Loucy (cell line): ENCODE data around the gene CAMK1G.

Experiments used
- H2AFZ ChIP-seq: fragments of 200-600 bp; sonication (generic); 2 replicates; pipeline ENCODE4 v1.6.0; 2016; ENCODE audit warnings: antibody characterized with exemption, mild to moderate bottlenecking, low read length, moderate library complexity
- H3F3A ChIP-seq: fragments of 200-600 bp; 2 replicates; pipeline ENCODE4 v1.6.0; 2016; ENCODE audit warnings: antibody characterized with exemption, low read depth, mild to moderate bottlenecking
- H3K27me3 ChIP-seq: fragments of 200-600 bp; sonication (generic); 2 replicates; pipeline ENCODE4 v1.6.1; 2014; ENCODE audit warnings: low read length, mild to moderate bottlenecking; ENCODE audit not compliant: insufficient read depth, poor library complexity, severe bottlenecking
- H3K36me3 ChIP-seq: fragments of 200-600 bp; sonication (generic); 2 replicates; pipeline ENCODE4 v1.6.1; 2016; ENCODE audit warnings: low read length; ENCODE audit not compliant: insufficient read depth
- H3K4me1 ChIP-seq: fragments of 200-600 bp; sonication (generic); 2 replicates; pipeline ENCODE4 v1.5.1; 2014; ENCODE audit warnings: low read length, mild to moderate bottlenecking; ENCODE audit not compliant: insufficient read depth, poor library complexity, severe bottlenecking
- H3K4me2 ChIP-seq: fragments of 200-600 bp; sonication (generic); 2 replicates; pipeline ENCODE4 v1.6.0; 2014; ENCODE audit warnings: antibody characterized with exemption, low read length, low read depth, mild to moderate bottlenecking; ENCODE audit not compliant: poor library complexity, severe bottlenecking
- H3K4me3 ChIP-seq: fragments of 200-600 bp; sonication (generic); 2 replicates; pipeline ENCODE4 v1.5.1; 2014; ENCODE audit warnings: low read length, mild to moderate bottlenecking, mixed read lengths; ENCODE audit not compliant: poor library complexity, severe bottlenecking
- H3K79me2 ChIP-seq: fragments of 200-600 bp; sonication (generic); 2 replicates; pipeline ENCODE4 v1.6.1; 2014; ENCODE audit warnings: low read length; ENCODE audit not compliant: insufficient read depth
- H3K9ac ChIP-seq: fragments of 200-600 bp; sonication (generic); 2 replicates; pipeline ENCODE4 v1.6.0; 2014; ENCODE audit warnings: mild to moderate bottlenecking, low read depth, low read length, moderate library complexity; ENCODE audit not compliant: poor library complexity, severe bottlenecking
- H3K9me2 ChIP-seq: fragments of 200-600 bp; sonication (generic); replicated peaks from 2 replicates; pipeline ENCODE4 v1.6.1; 2016; ENCODE audit warnings: low read depth, low read length, mixed read lengths
- H3K9me3 ChIP-seq: fragments of 200-600 bp; sonication (generic); 2 replicates; pipeline ENCODE4 v1.6.1; 2014; ENCODE audit warnings: mild to moderate bottlenecking, antibody characterized with exemption, low read length, low read depth; ENCODE audit not compliant: insufficient read depth
- H4K20me1 ChIP-seq: fragments of 200-600 bp; sonication (generic); 2 replicates; pipeline ENCODE4 v1.6.0; 2014; ENCODE audit warnings: antibody characterized with exemption, low read length, mild to moderate bottlenecking; ENCODE audit not compliant: insufficient read depth, poor library complexity, severe bottlenecking
- EZH2phosphoT487 ChIP-seq: fragments of 200-600 bp; IDR thresholded peaks from 2 replicates; pipeline ENCODE4 v1.6.1; 2018; ENCODE audit warnings: antibody characterized with exemption, mild to moderate bottlenecking, moderate library complexity, borderline replicate concordance
- TF ChIP-seq, protein P1 (sequence below): fragments of 200-600 bp; sonication (generic); conservative IDR thresholded peaks from 2 replicates; pipeline ENCODE4 v1.5.1; 2014; ENCODE audit warnings: mild to moderate bottlenecking, antibody characterized with exemption, low read length

Gene CAMK1G

GRCh38 chr1:209552406-209553264 lies 30.9 kb upstream of the CAMK1G start:
- no peak overlapping the region for H3K4me3 ChIP-seq
- no peaks in the 10 kb centered on the region for H3F3A ChIP-seq
- no peak overlapping the region for H3K9ac ChIP-seq
- no peak overlapping the region for H3K4me2 ChIP-seq
- H3K36me3 ChIP-seq: no peaks in the 10 kb centered on the region
- no peaks in the 10 kb centered on the region for H3K9me2 ChIP-seq
- H3K9me3 ChIP-seq: no peaks in the 10 kb centered on the region
- H4K20me1 ChIP-seq: no peaks in the 10 kb centered on the region
- no peak for TF ChIP-seq EZH2phosphoT487
- TF ChIP-seq, protein P1, sequence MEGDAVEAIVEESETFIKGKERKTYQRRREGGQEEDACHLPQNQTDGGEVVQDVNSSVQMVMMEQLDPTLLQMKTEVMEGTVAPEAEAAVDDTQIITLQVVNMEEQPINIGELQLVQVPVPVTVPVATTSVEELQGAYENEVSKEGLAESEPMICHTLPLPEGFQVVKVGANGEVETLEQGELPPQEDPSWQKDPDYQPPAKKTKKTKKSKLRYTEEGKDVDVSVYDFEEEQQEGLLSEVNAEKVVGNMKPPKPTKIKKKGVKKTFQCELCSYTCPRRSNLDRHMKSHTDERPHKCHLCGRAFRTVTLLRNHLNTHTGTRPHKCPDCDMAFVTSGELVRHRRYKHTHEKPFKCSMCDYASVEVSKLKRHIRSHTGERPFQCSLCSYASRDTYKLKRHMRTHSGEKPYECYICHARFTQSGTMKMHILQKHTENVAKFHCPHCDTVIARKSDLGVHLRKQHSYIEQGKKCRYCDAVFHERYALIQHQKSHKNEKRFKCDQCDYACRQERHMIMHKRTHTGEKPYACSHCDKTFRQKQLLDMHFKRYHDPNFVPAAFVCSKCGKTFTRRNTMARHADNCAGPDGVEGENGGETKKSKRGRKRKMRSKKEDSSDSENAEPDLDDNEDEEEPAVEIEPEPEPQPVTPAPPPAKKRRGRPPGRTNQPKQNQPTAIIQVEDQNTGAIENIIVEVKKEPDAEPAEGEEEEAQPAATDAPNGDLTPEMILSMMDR: no peak
- no peaks in the 10 kb centered on the region for H3K4me1 ChIP-seq
- no peak overlapping the region for H2AFZ ChIP-seq
- no peaks in the 10 kb centered on the region for H3K27me3 ChIP-seq
- H3K79me2 ChIP-seq: no peaks in the 10 kb centered on the region

DNA sequence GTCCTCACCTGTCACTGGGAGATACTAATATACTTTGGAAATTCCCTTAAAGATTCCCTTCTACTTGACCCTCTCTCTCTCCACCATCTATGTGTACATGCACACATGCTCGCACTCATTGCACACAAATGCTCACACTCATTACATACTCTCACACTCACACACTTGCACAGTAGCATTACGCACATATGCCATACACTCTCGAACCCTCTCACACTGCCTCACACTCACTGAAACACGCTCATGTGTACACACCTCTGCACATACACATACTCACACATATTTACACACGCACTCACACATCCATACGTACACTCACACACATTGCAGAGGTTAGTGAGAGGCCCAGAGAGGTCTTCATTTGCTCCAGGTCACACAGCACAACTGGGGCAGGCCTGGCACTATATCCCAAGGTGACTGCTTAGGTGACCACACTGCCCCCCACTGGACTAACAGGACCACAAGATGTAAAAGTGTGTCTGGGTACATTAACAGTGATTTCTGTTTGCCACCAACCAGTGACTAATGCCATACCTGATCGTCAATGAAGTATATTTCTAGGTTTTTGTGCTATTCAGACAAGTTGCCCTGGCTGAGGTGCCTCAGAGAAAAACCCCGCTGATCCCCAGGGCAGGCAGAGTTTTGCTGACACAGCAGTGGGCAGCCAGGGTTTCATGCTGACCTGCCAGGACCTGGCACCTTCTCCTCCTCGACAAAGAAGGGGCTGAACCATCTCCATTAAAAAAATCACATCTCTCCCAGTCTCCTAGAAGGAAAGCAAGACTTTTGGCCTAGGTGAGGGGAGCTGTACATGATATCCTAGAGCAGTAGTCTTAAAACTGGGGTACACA lies 28.5 kb upstream of the CAMK1G start:
- H3K79me2 ChIP-seq: no peaks in the 10 kb centered on the region
- no peaks in the 10 kb centered on the region for H3K27me3 ChIP-seq
- no peaks in the 10 kb centered on the region for H3K9me3 ChIP-seq
- no peaks in the 10 kb centered on the region for H3F3A ChIP-seq
- H3K36me3 ChIP-seq: no peaks in the 10 kb centered on the region
- H3K9ac ChIP-seq: no peak overlapping the region
- no peak overlapping the region for H2AFZ ChIP-seq
- H4K20me1 ChIP-seq: no peaks in the 10 kb centered on the region
- TF ChIP-seq EZH2phosphoT487: no peak
- TF ChIP-seq, protein P1: peak; percentile 35
- no peaks in the 10 kb centered on the region for H3K9me2 ChIP-seq
- no peak overlapping the region for H3K4me3 ChIP-seq
- H3K4me1 ChIP-seq: no peaks in the 10 kb centered on the region
- no peak overlapping the region for H3K4me2 ChIP-seq

DNA sequence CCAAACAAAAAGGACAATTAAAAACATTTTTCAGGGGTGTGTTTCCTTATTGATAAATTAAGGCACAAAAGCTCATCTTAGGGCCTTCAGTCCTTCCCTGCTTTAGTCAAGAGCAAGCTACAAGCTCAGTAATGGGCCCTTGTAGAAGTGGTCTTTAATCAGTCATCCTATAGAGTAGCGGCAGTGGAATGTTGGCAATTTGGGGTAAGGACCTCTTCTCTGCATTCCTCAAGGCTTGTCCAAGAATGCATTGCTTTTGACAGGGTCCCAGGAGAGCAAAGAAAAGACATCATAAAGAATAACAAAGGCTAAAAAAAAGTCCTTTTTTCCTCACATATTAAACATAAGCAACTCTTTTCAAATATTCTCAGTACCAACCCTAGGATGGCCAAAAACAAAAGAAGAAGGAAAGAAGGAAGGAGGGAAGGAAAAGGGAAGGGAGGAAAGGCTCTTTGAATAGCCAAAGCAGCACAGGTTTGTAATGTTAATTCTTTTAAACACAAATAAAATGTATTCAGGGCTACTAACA lies 27.3 kb upstream of the CAMK1G start:
- H3K36me3 ChIP-seq: no peaks in the 10 kb centered on the region
- no peak overlapping the region for H3K9ac ChIP-seq
- H3K9me3 ChIP-seq: no peaks in the 10 kb centered on the region
- H3K4me3 ChIP-seq: no peak overlapping the region
- no peaks in the 10 kb centered on the region for H3K27me3 ChIP-seq
- no peaks in the 10 kb centered on the region for H3K9me2 ChIP-seq
- no peaks in the 10 kb centered on the region for H3K4me1 ChIP-seq
- no peak overlapping the region for H3K4me2 ChIP-seq
- H2AFZ ChIP-seq: no peak overlapping the region
- TF ChIP-seq EZH2phosphoT487: no peak
- TF ChIP-seq, protein P1: no peak
- H4K20me1 ChIP-seq: no peaks in the 10 kb centered on the region
- H3F3A ChIP-seq: no peaks in the 10 kb centered on the region
- H3K79me2 ChIP-seq: no peaks in the 10 kb centered on the region
